HG02840 (cell line): ENCODE data around the gene USP10.
A peak's percentile ranks its signal among the peaks of the same experiment; 100 is the strongest.

Experiments
- ATAC-seq: cut with Tn5 transposase; IDR thresholded peaks from one replicate; pipeline ENCODE4 v1.9.1; 2021; ENCODE audit warnings: mild to moderate bottlenecking, moderate library complexity, moderate number of reproducible peaks; ENCODE audit not compliant: unreplicated experiment, low FRiP score

Gene USP10, protein sequence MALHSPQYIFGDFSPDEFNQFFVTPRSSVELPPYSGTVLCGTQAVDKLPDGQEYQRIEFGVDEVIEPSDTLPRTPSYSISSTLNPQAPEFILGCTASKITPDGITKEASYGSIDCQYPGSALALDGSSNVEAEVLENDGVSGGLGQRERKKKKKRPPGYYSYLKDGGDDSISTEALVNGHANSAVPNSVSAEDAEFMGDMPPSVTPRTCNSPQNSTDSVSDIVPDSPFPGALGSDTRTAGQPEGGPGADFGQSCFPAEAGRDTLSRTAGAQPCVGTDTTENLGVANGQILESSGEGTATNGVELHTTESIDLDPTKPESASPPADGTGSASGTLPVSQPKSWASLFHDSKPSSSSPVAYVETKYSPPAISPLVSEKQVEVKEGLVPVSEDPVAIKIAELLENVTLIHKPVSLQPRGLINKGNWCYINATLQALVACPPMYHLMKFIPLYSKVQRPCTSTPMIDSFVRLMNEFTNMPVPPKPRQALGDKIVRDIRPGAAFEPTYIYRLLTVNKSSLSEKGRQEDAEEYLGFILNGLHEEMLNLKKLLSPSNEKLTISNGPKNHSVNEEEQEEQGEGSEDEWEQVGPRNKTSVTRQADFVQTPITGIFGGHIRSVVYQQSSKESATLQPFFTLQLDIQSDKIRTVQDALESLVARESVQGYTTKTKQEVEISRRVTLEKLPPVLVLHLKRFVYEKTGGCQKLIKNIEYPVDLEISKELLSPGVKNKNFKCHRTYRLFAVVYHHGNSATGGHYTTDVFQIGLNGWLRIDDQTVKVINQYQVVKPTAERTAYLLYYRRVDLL

DNA sequence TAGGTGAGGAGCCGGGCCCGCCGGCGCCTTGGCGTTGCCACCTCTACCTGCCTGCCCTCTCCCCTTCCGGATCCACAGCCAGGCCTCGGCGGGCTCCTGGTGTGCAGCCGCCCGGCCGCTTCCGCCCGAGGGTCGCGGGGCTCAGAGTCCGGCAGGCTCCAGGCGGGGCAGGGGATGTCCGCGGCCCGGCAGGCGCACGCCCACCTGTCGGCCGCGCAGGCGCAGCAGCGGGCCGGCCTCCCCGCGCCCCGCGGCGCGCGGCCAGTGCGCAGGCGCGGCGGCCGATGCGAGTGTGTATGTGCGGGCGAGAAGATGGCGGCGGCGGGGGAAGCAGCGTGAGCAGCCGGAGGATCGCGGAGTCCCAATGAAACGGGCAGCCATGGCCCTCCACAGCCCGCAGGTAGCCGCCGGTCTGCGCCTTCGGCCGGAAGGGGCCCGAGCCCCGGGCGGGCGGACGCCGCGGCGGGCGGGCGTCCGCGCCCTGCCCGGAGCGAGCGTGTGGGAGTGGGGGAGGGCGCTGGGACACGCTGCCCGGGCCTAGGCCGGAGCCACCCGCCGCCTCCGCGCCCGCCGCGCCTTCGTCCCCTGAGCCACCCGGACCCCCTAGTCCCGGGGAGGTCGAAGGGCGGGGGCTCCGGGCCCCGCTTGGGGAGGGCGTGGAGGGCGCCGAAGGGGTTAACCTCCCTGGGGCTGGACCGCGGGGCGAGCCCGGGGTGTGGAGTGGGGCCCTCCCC is at the start of gene USP10:
USP10 (plus strand) TSS at position 289 of the 734 bp plus-strand sequence; CDS start at position 380, 91 bp downstream.
- ATAC-seq: peak; percentile 78

DNA sequence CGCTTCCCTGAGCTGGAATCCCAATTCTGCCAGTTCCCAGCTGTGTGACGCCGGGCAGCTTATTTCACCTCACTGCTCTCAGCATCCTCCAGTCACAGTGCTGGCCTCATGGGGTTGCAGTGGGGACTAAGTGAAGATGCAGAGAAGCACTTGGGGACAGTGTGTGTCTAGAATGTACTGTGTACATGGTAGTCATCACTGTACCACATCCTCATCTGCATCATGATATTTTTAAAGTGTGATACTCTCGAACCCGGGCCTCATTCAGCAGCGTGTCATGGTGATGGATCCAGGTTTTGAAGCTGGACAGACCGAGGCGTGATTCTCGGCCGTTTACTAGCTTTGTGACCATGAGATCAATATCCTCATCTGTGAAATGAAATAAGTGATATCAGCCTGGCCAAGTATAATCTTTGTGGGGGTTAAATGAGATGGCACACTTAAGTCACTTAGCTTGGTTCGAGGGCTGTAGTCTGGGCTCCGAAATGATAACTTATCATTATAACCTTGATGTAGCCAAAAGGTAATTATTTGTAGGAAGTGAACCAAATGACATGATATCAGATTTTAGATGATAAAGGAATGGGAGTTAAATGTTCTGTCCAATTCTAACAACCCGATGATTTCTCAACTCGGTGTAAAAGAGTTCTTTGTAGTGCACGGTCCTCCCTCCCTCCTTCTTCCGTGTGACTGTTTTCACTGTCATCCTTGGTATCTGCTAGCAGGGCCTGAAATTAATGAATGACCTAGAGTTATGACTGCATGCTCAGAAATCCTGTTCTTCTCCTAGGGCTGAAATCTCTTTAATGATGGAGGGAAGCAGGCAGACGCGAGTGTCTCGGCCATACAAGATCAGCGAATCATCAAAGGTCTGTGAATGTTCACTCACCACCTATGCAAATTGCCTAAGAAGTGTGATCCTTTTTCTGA is 49.5 kb upstream of the USP10 start:
- no peak for ATAC-seq

DNA sequence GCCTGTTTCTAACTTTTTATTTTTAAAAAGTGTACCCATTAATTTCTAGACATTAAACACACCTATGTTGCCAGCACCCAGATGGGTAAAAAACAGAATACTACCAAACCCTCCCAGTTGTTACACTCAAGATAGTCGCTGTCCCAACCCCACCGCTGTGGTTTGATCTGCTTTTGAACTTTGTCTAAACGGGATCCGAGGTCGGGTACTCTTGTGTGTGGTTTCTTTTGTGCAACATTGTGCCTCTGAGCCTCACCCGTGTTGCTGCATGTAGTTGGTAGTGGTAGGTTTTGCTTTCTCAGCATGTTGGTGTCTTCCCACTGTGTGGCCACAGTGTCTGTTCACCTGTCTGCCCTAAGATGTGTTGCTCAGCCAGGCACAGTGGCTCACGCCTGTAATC is 47.2 kb upstream of the USP10 start:
- no peak for ATAC-seq

DNA sequence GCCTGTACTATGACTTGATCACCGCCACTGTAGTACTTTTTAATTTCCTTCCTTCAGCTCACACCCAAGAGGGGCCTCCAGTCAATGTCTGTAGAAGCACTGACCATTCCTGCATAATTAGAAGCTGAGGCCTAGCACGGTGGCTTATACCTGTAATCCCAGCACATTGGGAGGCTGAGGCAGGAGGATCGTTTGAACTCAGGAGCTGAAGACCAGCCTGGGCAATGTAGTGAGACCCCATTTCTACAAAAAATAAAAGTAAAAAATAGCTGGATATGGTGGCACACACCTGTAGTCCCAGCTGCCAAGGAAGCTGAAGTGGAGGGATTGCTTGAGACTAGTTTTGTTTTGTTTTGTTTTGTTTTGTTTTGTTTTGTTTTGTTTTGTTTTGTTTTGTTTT is 45.6 kb upstream of the USP10 start:
- ATAC-seq: no peak

DNA sequence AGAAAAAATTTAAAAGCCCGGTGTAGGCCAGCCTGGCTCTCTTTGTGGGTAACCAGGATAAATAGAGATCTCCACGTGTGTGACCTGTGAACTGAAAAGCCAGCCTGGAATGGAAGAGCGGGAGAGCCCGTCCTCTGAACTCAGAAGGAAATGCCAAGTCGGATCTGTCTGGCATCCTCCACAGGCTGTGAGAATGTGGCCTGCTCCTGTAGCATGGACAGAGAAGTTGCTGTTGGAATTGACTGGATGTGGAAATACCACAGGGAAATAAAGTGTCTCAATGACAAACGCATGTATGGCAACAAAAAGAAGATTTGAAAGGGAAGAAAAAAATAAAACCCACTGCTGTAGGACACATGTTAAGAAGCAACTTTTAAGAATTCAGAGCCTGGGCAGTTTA is 44.8 kb upstream of the USP10 start:
- ATAC-seq: no peak

DNA sequence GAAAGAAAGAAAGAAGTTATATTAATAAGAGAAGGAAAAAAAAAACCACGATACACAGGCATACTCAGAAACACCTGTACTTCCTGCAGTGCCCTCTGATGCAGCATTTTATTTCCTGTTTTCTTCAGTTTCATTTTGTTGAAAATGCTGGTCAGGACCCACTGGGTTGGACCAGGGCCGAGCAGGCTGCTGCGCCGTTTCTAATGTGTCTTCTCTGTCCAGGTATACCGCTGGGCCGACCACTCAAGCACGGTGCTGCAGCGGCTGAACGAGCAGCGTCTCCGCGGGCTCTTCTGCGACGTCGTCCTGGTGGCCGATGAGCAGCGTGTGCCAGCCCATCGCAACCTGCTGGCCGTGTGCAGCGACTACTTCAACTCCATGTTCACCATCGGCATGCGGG is 43.2 kb upstream of the USP10 start:
- no peak for ATAC-seq

DNA sequence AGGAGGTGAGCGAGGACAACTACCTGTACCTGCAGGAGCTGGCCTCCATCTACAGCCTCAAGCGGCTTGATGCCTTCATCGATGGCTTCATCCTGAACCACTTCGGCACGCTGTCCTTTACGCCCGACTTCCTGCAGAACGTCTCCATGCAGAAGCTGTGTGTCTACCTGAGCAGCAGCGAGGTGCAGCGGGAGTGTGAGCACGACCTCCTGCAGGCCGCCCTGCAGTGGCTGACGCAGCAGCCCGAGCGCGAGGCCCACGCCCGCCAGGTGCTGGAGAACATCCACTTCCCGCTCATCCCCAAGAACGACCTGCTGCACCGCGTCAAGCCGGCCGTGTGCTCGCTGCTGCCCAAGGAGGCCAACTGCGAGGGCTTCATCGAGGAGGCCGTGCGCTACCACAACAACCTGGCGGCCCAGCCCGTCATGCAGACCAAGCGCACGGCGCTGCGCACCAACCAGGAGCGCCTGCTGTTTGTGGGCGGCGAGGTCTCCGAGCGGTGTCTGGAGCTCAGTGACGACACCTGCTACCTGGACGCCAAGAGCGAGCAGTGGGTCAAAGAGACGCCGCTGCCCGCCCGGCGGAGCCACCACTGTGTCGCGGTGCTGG is 42.5 kb upstream of the USP10 start:
- ATAC-seq: no peak

DNA sequence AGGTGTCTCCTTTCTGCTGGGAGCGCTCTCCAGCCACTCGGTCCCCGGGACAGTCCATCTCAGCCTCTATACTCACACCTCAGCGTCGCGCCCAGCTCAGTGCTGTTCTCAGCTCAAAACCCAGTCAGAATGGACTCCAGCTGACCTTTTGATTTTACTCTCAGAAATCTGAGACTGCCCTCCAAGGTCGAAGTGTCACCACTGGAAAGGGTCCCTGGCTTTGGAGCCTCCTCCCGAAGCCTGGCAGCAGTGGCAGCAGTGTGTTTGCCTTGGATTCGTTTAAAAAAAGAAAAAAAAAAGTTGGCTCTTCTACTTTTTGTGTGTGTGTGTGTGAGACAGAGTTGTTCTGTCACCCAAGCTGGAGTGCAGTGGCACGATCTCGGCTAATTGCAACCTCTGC is 41.1 kb upstream of the USP10 start:
- no peak for ATAC-seq

DNA sequence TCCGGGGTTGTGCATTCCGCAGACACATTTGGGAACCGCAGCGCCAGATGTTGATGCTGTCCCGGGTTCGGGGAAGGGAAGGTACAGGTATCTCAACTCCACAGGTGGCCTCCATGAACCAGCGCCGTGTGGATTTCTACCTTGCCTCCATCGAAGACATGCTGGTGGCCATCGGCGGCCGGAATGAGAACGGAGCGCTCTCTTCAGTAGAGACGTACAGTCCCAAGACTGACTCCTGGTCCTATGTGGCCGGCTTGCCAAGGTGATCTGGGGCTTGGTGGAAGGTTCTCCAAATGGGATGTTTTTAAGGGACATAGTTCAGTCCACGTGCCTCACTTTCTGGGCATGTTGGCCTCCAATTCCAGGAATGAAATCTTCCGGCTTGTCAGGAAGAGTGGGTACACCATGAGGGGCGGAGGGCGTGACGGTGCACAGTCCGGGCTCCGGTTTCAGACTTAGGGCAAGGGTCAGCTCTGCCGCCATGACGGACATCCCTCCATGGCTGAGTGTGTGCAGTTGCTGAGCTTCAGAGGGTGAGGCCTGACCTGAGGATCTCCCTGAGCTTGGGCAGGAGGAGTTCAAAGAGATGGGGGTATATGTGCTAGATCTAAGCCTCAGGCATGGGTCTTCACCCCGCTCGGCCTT is 40.0 kb upstream of the USP10 start:
- no peak for ATAC-seq

DNA sequence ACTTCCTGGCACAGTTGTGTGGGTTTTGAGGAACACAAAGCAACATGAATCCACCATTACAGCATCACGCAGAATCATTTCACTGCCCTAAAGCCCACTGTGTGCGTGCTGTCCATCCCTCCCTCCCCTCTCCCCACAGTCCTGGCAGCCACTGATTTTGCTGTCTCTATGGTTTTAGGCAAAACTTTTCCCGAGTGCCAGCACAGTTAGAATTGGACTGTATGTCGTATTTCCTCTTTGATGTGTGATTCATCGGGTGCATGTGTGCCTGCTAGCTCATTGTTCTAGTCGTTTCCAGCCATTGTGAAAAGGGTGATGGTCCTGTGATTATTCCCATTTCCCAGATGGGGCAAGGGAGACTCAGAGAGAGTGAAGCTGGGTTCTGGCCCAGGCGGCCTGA is 38.8 kb upstream of the USP10 start:
- ATAC-seq: no peak

DNA sequence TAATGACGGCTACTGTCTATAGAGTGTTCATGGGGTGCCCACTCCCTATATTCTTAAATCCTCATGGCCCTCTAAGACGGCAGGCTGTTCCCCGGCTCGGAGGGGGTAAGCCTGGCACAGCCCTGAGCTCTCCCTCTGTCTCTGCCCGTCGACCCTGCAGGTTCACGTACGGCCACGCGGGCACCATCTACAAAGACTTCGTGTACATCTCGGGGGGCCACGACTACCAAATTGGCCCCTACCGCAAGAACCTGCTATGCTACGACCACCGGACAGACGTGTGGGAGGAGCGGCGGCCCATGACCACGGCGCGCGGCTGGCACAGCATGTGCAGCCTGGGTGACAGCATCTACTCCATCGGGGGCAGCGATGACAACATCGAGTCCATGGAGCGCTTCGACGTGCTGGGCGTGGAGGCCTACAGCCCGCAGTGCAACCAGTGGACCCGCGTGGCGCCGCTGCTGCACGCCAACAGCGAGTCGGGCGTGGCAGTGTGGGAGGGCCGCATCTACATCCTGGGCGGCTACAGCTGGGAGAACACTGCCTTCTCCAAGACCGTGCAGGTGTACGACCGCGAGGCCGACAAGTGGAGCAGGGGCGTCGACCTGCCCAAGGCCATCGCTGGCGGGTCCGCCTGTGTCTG is 38.3 kb upstream of the USP10 start:
- ATAC-seq: no peak

DNA sequence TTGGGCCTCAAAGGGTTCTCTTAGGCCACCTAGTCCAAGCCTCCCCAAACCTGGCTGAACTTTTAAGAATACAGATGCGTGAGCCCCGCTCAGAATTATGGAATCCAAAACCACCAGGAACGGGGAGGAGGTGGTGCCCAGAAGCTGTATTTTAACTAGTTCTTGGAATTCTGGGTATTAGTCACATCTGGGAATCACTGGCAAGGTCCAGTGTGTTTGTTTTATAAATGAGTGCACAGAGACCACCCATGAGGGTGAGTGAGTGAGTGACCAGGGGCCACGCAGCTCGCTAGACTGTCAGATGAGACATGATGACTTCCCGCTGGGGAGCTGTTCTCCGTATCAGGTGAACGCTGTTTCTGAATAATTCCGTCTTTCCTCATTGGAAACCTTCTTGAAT is 37.3 kb upstream of the USP10 start:
- ATAC-seq: no peak

DNA sequence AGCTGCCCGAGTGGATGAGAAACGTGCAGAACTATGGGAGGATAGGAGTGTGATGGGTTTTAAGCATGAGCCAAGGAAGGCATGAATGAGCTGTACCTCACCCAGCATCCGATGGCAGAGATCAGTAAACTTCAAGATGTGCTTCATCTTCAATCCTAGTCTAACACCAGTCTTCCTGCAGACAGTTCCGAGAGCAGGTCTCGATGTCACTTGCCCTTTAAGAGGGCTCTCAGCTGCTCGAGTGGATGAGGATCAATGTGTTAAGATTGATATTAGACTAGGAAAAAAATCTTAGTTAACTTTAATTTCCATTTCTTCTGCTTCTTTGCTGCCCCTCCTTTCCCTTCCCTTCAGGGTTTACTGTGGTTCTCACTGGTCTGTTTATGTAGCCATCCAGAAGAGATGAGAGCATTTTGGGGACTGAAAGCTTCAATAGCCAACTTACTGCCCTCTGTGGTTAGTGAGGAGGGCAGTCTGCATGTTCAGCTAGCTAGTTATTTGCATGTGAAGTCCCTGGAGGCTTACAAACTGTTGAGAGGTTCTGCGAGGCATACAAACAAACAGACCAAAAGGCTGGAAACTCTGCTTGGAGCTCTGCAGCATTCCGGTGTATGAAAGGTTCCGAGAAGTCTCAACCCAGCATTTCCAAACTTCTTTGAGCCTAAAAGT is 36.2 kb upstream of the USP10 start:
- ATAC-seq: no peak

DNA sequence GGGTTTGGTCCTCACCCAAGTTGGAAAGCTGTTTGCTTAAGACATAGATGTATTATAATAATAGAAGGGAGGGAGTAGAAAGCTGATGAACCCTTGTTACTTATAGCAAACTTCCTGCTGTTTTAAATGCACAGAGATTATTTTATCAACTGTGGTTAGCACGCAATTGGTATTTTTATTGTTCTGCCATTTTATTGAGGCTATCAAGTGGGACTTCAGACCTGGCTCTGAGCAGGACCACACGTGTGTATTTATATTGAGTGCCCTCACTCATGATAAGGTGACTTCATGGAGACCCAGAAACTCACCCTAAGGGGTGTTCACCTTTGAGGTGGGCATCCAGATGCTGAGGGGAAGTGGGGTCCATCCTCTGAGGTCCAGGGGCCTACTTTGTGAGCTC is 34.4 kb upstream of the USP10 start:
- no peak for ATAC-seq

DNA sequence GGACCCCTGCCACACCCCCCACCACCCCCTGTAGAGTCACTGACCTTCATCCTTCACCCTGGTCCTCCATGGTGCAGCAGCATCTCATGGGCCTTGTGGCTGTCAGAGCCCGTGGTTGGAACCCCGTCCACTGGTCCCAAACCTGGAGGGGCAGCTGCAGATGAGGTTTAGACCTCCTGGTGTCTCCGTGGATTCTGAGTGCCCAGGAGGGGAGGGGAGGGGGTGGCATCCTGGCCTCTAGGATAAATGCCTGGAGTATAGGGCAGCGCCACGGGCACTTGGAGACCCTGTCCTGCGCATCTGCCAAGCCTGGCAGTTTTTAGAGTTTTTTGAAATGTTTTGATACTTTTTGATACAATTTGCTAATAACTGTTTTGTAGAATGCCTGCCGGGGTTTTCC is 34.0 kb upstream of the USP10 start:
- no peak for ATAC-seq

DNA sequence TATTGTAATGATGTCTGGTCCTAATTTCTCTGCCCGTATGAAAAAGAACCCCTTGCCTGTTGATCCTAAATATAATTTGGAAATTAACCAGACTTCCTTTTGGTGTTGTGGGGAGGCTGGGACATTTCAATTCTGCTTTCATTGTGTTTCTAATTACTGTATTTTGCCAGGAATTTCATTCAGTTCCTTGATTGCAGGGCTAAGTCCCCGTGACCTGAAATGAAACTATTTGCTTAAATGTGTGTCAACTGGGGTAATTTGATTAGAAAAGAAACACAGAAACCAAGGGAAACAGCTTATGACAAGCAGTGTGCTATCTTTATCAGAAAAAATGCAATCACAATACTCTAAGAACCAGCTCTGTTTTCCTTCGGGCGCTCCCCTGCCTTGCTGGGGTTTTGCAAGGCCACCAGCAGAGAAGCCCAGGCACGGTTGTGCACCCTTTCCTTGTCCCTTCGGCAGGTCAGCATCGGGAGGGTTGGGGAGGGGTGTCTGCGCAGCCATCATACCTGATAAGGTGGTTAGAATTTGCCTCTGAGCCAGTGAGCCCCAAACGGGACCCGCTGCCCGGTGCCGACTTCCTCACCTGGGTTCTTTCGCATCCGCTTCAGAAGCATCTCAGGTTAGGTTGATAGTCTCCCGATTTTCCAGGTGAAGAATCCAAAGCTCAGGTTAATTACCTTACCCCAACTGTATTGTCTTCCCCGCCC is 32.0 kb upstream of the USP10 start:
- ATAC-seq: no peak

DNA sequence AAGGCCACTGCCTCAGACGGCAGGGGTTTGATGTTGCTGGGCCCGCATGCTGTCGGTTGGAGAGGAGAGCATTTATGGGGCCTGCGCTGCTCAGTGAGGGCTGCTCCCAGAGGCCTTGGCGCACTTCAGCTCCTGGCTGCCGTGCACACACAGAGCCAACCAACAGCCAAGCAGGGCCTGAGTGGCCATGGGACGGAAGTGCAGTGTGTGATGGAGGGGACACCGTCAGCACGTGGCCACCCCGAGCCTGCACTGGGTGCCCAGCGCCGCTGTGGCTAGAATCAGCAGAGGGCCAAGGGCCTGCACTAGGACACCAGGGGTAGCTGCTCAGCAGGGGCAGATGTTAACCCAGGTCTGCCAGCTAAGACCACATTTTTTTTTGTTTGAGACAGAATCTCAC is 29.7 kb upstream of the USP10 start:
- no peak for ATAC-seq
